Astrocyte of the spinal cord (primary cell): ENCODE data around the gene MEGF11.

Source experiments
- DNase-seq: peaks from one replicate; pipeline ENCODE4 v3.0.0; 2011; ENCODE audit warnings: low read depth, low spot score
- H3K4me3 ChIP-seq: 2 replicates; pipeline ENCODE4 v1.5.1; 2011; ENCODE audit warnings: low read depth, mild to moderate bottlenecking, low read length, moderate library complexity
- CTCF ChIP-seq: IDR thresholded peaks from 2 replicates; pipeline ENCODE4 v1.5.1; 2012; ENCODE audit warnings: low read depth, mild to moderate bottlenecking, low read length, inconsistent platforms
- in situ Hi-C: cut with HindIII; loops from 2 replicates; pipeline ENCODE4 v1.10.0; 2017; ENCODE audit warnings: low sequenced_read_pairs

MEGF11 gene

GRCh38 chr15:66288093-66288492, 34.5 kb upstream of the MEGF11 start:
- TF ChIP-seq CTCF, result no peak
- no peak overlapping the region for H3K4me3 ChIP-seq
- in situ Hi-C loops, result no loop called here
- no peak for DNase-seq

- peak; percentile 54 for DNase-seq
- in situ Hi-C loops, result no loop called here
- TF ChIP-seq CTCF, result peak; percentile 57
- H3K4me3 ChIP-seq, result no peak overlapping the region
Measured at GRCh38 chr15:66287461-66288057, 34.0 kb upstream of the MEGF11 start.

GRCh38 chr15:66285533-66286280, 32.2 kb upstream of the MEGF11 start:
- no peak for DNase-seq
- TF ChIP-seq CTCF, result no peak
- in situ Hi-C loops, result no loop called here
- H3K4me3 ChIP-seq, result no peak overlapping the region

GRCh38 chr15:66284271-66284670, 30.7 kb upstream of the MEGF11 start:
- DNase-seq, result no peak
- in situ Hi-C loops, result no loop called here
- TF ChIP-seq CTCF, result no peak
- H3K4me3 ChIP-seq, result no peak overlapping the region

GRCh38 chr15:66278671-66279070, 25.1 kb upstream of the MEGF11 start:
- DNase-seq, result no peak
- TF ChIP-seq CTCF, result no peak
- in situ Hi-C loops, result no loop called here
- no peak overlapping the region for H3K4me3 ChIP-seq

- in situ Hi-C loops, result no loop called here
- no peak overlapping the region for H3K4me3 ChIP-seq
- TF ChIP-seq CTCF, result no peak
- DNase-seq, result no peak
Measured at GRCh38 chr15:66278056-66278455, 24.5 kb upstream of the MEGF11 start.
